B cell (primary cell): ENCODE data around the gene PRKN. TPM values are rescaled to one million over a fixed set of nuclear protein-coding genes. Genes with fewer than 3 reads are reported as not detected.

Experiments used
- ATAC-seq: fragments of 200-7000 bp; cut with Tn5 transposase; one replicate; pipeline ENCODE4 v1.10.0; 2021; ENCODE audit warnings: low read depth, mild to moderate bottlenecking, moderate number of reproducible peaks, moderate library complexity
- CTCF ChIA-PET: fragments of 350-600 bp; sonication (Branson Sonifier 250); formaldehyde crosslinking; loops from one replicate; lab custom pipeline; 2021; ENCODE audit warnings: antibody characterized with exemption, inconsistent platforms; lab: Charles Lee
- POLR2A ChIA-PET: fragments of 350-600 bp; sonication (Branson Sonifier 250); formaldehyde crosslinking; loops from one replicate; lab custom pipeline; 2021; ENCODE audit warnings: antibody characterized with exemption; lab: Charles Lee
- DNase-seq: peaks from one replicate; pipeline ENCODE4 v3.0.0; 2013
- H2AFZ ChIP-seq: 2 replicates; pipeline ENCODE4 v1.6.1; 2012; ENCODE audit warnings: mild to moderate bottlenecking, low read depth, low read length; ENCODE audit not compliant: insufficient read depth, poor library complexity, severe bottlenecking
- H3K27ac ChIP-seq, 2 donors: 1 replicate in 1 of 2; 2 replicates in 1 of 2; pipeline ENCODE4 v1.5.1; 2012 to 2013; ENCODE audit warnings: low read length in 2 of 2, mild to moderate bottlenecking in 2 of 2, moderate library complexity in 1 of 2
- H3K27me3 ChIP-seq, 4 experiments: fragments of 200-600 bp in 1 of 4; sonication (generic) in 1 of 4; replicated peaks in 1 of 4; 1 replicate in 2 of 4; 2 replicates in 2 of 4; pipeline versions ENCODE4 v1.6.1 to v1.7.0; 2013 to 2016; ENCODE audit warnings: low read length in 3 of 4, mild to moderate bottlenecking in 2 of 4, mixed read lengths in 1 of 4, moderate library complexity in 1 of 4; ENCODE audit not compliant: insufficient read depth in 4 of 4, control insufficient read depth in 3 of 4; ENCODE audit errors: control extremely low read depth in 1 of 4
- H3K36me3 ChIP-seq, 2 experiments: replicated peaks in 1 of 2; 1 replicate in 1 of 2; 2 replicates in 1 of 2; pipeline versions ENCODE4 v1.6.1 to v1.7.1; 2013; ENCODE audit warnings: low read length in 1 of 2; ENCODE audit not compliant: insufficient read depth in 2 of 2, control insufficient read depth in 1 of 2; ENCODE audit errors: control extremely low read depth in 1 of 2, extremely low read depth in 1 of 2
- H3K4me1 ChIP-seq, 2 donors: fragments of 200-600 bp in 1 of 2; sonication (generic) in 1 of 2; 1 replicate in 1 of 2; 2 replicates in 1 of 2; pipeline versions ENCODE4 v1.5.1 to v1.6.1; 2013 to 2017; ENCODE audit warnings: low read length in 2 of 2; ENCODE audit not compliant: control insufficient read depth in 2 of 2, insufficient read depth in 2 of 2
- H3K4me2 ChIP-seq: replicated peaks from 2 replicates; pipeline ENCODE3; 2012; ENCODE audit warnings: mild to moderate bottlenecking, low read depth, low read length; ENCODE audit not compliant: poor library complexity, severe bottlenecking
- H3K4me3 ChIP-seq, 5 experiments: fragments of 200-600 bp in 1 of 5; sonication (generic) in 1 of 5; 1 replicate in 3 of 5; 2 replicates in 2 of 5; pipeline versions ENCODE4 v1.5.1 to v1.7.0; 2011 to 2016; ENCODE audit warnings: low read length in 4 of 5, mild to moderate bottlenecking in 4 of 5, low read depth in 2 of 5, control low read depth in 1 of 5, moderate library complexity in 1 of 5; ENCODE audit not compliant: insufficient read depth in 1 of 5; ENCODE audit errors: control extremely low read depth in 1 of 5, extremely low read depth in 1 of 5
- H3K79me2 ChIP-seq: fragments of 200-600 bp; sonication (generic); one replicate; pipeline ENCODE4 v1.6.0; 2016; ENCODE audit warnings: low read length; ENCODE audit not compliant: control insufficient read depth, insufficient read depth
- H3K9ac ChIP-seq: fragments of 200-600 bp; sonication (generic); 2 replicates; pipeline ENCODE4 v1.6.1; 2017; ENCODE audit warnings: mild to moderate bottlenecking, low read length, moderate library complexity
- H3K9me3 ChIP-seq, 3 donors: one replicate each; pipeline versions ENCODE4 v1.6.1 to v1.7.1; 2013; ENCODE audit warnings: low read length in 2 of 3; ENCODE audit not compliant: control insufficient read depth in 2 of 3, insufficient read depth in 1 of 3; ENCODE audit errors: control extremely low read depth in 1 of 3
- H4K20me1 ChIP-seq: 2 replicates; pipeline ENCODE4 v1.6.0; 2012; ENCODE audit warnings: mild to moderate bottlenecking, low read length; ENCODE audit not compliant: insufficient read depth, control insufficient read depth, poor library complexity, severe bottlenecking
- H3K27ac Mint-ChIP-seq: one replicate; pipeline ENCODE4 v1.8.0; 2021; ENCODE audit warnings: mixed read lengths
- H3K27me3 Mint-ChIP-seq: one replicate; pipeline ENCODE4 v1.8.0; 2021; ENCODE audit warnings: mixed read lengths
- H3K4me1 Mint-ChIP-seq: one replicate; pipeline ENCODE4 v1.8.0; 2021; ENCODE audit warnings: mixed read lengths
- H3K4me3 Mint-ChIP-seq: one replicate; pipeline ENCODE4 v1.8.0; 2021; ENCODE audit warnings: mixed read lengths
- H3K9me3 Mint-ChIP-seq: one replicate; pipeline ENCODE4 v1.8.0; 2022; ENCODE audit warnings: mixed read lengths; ENCODE audit not compliant: insufficient read depth
- EZH2 ChIP-seq: IDR thresholded peaks from 2 replicates; pipeline ENCODE4 v1.6.1; 2012; ENCODE audit warnings: borderline replicate concordance, low read depth, mild to moderate bottlenecking, moderate library complexity, low read length; ENCODE audit not compliant: insufficient read depth, poor library complexity, severe bottlenecking
- WGBS: methylation state at CpG from one replicate; pipeline ENCODE4 v1.1.5; 2013; ENCODE audit warnings: missing lambda C conversion rate; ENCODE audit not compliant: insufficient coverage; 5-methylcytosine and 5-hydroxymethylcytosine counted together
- intact Hi-C: fragments of 100-400 bp; cut with micrococcal nuclease; formaldehyde crosslinking; loops from one replicate; pipeline ENCODE4 v1.10.0; 2022
- polyA plus RNA-seq: library from polyadenylated mRNA; depleted of rRNA; stranded (reverse); fragments of >200 nt; gene quantifications from 2 replicates; pipeline ENCODE4 v1.2.3, GENCODE V29; 2012
- total RNA-seq, 2 donors: library from RNA; stranded (reverse); fragments of 120-200 nt in 1 of 2; gene quantifications; 1 replicate in 1 of 2; 2 replicates in 1 of 2; pipeline versions ENCODE4 v1.2.3 to v1.2.4, GENCODE V29; 2013 to 2022
- TF ChIP-seq, protein P1 (sequence below): fragments of 200-600 bp; IDR thresholded peaks from one replicate; pipeline ENCODE4 v1.8.0; 2022; ENCODE audit warnings: antibody characterized with exemption, mild to moderate bottlenecking

Gene PRKN
- total and polyA plus RNA-seq, 2 donors (not counting 1 experiment from before 2014, with no cell fraction given) = 1.6 to 6.2 TPM

GRCh38 chr6:162264581-162264980 lies 463.0 kb downstream of the PRKN start:
- Histone ChIP-seq H3K36me3 (no peaks in the 10 kb centered on the region), H2AFZ (no peak overlapping the region), H3K9ac (no peak overlapping the region), H3K27ac (no peak overlapping the region), H3K4me1 (no peaks in the 10 kb centered on the region), H4K20me1 (no peaks in the 10 kb centered on the region), H3K4me3 (no peak overlapping the region), H3K27me3 (no peaks in the 10 kb centered on the region), H3K79me2 (no peaks in the 10 kb centered on the region), H3K4me2 (no peak overlapping the region), H3K9me3 (peaks cover 0 to 7% (median 0%) of the 10 kb centered on the region in 3 donors)
- ChIA-PET CTCF (no interaction called here), POLR2A (no interaction called here)
- intact Hi-C loops = no loop called here
- WGBS = 95% methylated on average over 5 of the region's 6 CpGs
- Mint-ChIP-seq H3K9me3 (peaks cover 2% of the 10 kb centered on the region), H3K27ac (no peak overlapping the region), H3K4me1 (no peaks in the 10 kb centered on the region), H3K4me3 (no peak overlapping the region), H3K27me3 (no peaks in the 10 kb centered on the region)
- no peak for DNase-seq
- no peak for TF ChIP-seq EZH2
- TF ChIP-seq, protein P1, sequence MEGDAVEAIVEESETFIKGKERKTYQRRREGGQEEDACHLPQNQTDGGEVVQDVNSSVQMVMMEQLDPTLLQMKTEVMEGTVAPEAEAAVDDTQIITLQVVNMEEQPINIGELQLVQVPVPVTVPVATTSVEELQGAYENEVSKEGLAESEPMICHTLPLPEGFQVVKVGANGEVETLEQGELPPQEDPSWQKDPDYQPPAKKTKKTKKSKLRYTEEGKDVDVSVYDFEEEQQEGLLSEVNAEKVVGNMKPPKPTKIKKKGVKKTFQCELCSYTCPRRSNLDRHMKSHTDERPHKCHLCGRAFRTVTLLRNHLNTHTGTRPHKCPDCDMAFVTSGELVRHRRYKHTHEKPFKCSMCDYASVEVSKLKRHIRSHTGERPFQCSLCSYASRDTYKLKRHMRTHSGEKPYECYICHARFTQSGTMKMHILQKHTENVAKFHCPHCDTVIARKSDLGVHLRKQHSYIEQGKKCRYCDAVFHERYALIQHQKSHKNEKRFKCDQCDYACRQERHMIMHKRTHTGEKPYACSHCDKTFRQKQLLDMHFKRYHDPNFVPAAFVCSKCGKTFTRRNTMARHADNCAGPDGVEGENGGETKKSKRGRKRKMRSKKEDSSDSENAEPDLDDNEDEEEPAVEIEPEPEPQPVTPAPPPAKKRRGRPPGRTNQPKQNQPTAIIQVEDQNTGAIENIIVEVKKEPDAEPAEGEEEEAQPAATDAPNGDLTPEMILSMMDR = no peak
- no peak for ATAC-seq

DNA sequence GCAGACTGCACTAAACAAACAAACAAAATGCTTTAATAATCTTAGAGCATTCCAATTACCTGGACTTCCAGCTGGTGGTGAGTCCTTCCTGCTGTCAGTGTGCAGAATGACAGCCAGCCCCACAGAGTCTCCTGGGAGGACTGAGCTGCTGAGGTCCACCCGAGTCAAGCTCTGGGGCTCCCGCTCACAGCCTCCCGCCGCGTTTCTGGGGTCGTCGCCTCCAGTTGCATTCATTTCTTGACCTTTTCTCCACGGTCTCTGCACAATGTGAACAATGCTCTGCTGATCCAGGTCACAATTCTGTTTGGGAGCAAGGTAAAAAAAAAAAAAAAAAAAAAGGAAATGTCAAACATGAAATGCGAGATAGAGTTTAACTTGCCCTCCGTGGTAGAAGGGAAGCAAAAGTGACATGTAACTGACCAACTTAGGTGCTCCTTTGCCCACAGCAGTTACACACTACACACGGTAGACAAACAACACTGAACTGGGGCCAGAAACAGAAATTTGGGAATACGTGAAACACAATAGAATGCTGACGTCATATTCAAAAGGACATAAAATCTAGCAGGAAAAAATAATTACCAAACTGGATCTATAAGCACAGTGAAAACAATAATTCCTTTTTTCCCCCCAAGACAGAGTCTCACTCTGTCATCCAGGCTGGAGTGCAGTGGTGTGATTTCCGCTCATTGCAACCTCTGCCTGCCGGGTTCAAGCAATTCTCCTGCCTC lies 464.9 kb downstream of the PRKN start:
- intact Hi-C loops = no loop called here
- DNase-seq = no peak
- H4K20me1 ChIP-seq = no peaks in the 10 kb centered on the region
- Mint-ChIP-seq H3K27ac (no peak overlapping the region), H3K9me3 (no peaks in the 10 kb centered on the region), H3K27me3 (no peaks in the 10 kb centered on the region), H3K4me1 (no peaks in the 10 kb centered on the region), H3K4me3 (no peak overlapping the region)
- no peak overlapping the region for H3K4me2 ChIP-seq
- ChIA-PET POLR2A (no interaction called here), CTCF (no interaction called here)
- TF ChIP-seq EZH2 = no peak
- TF ChIP-seq, protein P1 = no peak
- H3K27ac ChIP-seq = no peak overlapping the region
- H3K79me2 ChIP-seq = no peaks in the 10 kb centered on the region
- no peaks in the 10 kb centered on the region for H3K4me1 ChIP-seq
- no peak overlapping the region for H3K9ac ChIP-seq
- no peak for ATAC-seq
- H3K27me3 ChIP-seq = no peaks in the 10 kb centered on the region
- no peak overlapping the region for H3K4me3 ChIP-seq
- H3K36me3 ChIP-seq = no peaks in the 10 kb centered on the region
- 90% methylated on average over 13 of the region's 15 CpGs for WGBS
- H3K9me3 ChIP-seq = peaks cover 0 to 10% (median 0%) of the 10 kb centered on the region in 3 donors
- H2AFZ ChIP-seq = no peak overlapping the region
